GM12878 (cell line): ENCODE results near the gene CD2BP2. TPM values are rescaled to one million over a fixed set of nuclear protein-coding genes. Genes with fewer than 3 reads are reported as not detected.

ENCODE experiments used
- ATAC-seq: fragments of 200-7000 bp; cut with Tn5 transposase; 3 replicates; pipeline ENCODE4 v1.9.1; 2020; ENCODE audit warnings: mild to moderate bottlenecking, moderate library complexity
- BruUV-seq: library from RNA; stranded (reverse); fragments of 400-500 nt; replicated peaks from 2 replicates; lab custom pipeline; 2021; lab: Mats Ljungman, UMichigan
- CTCF ChIA-PET: fragments of 300-600 bp; sonication (Branson Sonifier 250); formaldehyde crosslinking; extraction: SDS; loops from one replicate; lab custom pipeline; 2021; ENCODE audit warnings: inconsistent platforms; lab: Yijun Ruan, JAX
- POLR2A ChIA-PET: fragments of 350-600 bp; formaldehyde crosslinking; extraction: SDS; loops from one replicate; lab custom pipeline; 2021; ENCODE audit warnings: inconsistent platforms; lab: Charles Lee
- RAD21 ChIA-PET: fragments of 300-600 bp; sonication (Branson Sonifier 250); formaldehyde crosslinking; loops from one replicate; lab custom pipeline; 2023; ENCODE audit warnings: antibody characterized with exemption; ENCODE audit not compliant: unreplicated experiment; lab: Charles Lee
- SMC1A ChIA-PET: fragments of 300-600 bp; sonication (Branson Sonifier 250); formaldehyde crosslinking; loops from one replicate; lab custom pipeline; 2023; ENCODE audit not compliant: unreplicated experiment, uncharacterized antibody; lab: Charles Lee
- DNase-seq: peaks from one replicate; pipeline ENCODE4 v3.0.0-alpha.2; 2011; ENCODE audit warnings: low read depth, low spot score
- FAIRE-seq: peaks from 3 replicates; lab custom pipeline; 2011; peaks lifted over from hg19 to GRCh38; lab: Jason Lieb, UNC
- H2AFZ ChIP-seq: 2 replicates; pipeline ENCODE4 v1.6.0; 2011; ENCODE audit warnings: low read depth, low read length, control low read depth; ENCODE audit not compliant: control insufficient read depth
- H3K27ac ChIP-seq: 2 replicates; pipeline ENCODE4 v1.5.1; 2011; ENCODE audit warnings: control low read depth; ENCODE audit not compliant: control insufficient read depth, insufficient read depth
- H3K27me3 ChIP-seq, 2 experiments: replicated peaks in 1 of 2; 2 replicates each; pipeline versions ENCODE4 v1.6.0 to v1.6.1; 2011; ENCODE audit warnings: low read length in 1 of 2; ENCODE audit not compliant: control insufficient read depth in 2 of 2, insufficient read depth in 2 of 2
- H3K36me3 ChIP-seq, 2 experiments: 2 replicates each; pipeline ENCODE4 v1.5.1; 2011; ENCODE audit warnings: low read length in 1 of 2; ENCODE audit not compliant: control insufficient read depth in 2 of 2, insufficient read depth in 2 of 2
- H3K4me1 ChIP-seq: 2 replicates; pipeline ENCODE4 v1.6.1; 2011; ENCODE audit warnings: mild to moderate bottlenecking, low read length, moderate library complexity, mixed read lengths; ENCODE audit not compliant: control insufficient read depth, insufficient read depth
- H3K4me2 ChIP-seq: 2 replicates; pipeline ENCODE4 v1.6.0; 2011; ENCODE audit warnings: control low read depth; ENCODE audit not compliant: control insufficient read depth, insufficient read depth
- H3K4me3 ChIP-seq: fragments of 200-600 bp; sonication (generic); 2 replicates; pipeline ENCODE4 v1.5.1; 2016
- H3K79me2 ChIP-seq: 2 replicates; pipeline ENCODE4 v1.6.0; 2011; ENCODE audit warnings: low read length; ENCODE audit not compliant: control insufficient read depth, insufficient read depth
- H3K9ac ChIP-seq: 2 replicates; pipeline ENCODE4 v1.8.0; 2011; ENCODE audit warnings: low read length, control low read depth, mixed read lengths; ENCODE audit not compliant: control insufficient read depth, insufficient read depth
- H3K9me3 ChIP-seq: replicated peaks from 3 replicates; pipeline ENCODE4 v1.5.1; 2011; ENCODE audit warnings: mild to moderate bottlenecking, low read length; ENCODE audit not compliant: control insufficient read depth, insufficient read depth
- H4K20me1 ChIP-seq: 2 replicates; pipeline ENCODE4 v1.6.0; 2011; ENCODE audit not compliant: control insufficient read depth, insufficient read depth
- CHD2 ChIP-seq: IDR thresholded peaks from 2 replicates; pipeline ENCODE4 v1.6.1; 2011; ENCODE audit warnings: low read depth, low read length, improper control_type of control experiment, borderline replicate concordance
- ESRRA ChIP-seq: IDR thresholded peaks from 2 replicates; pipeline ENCODE4 v1.6.1; 2012; ENCODE audit warnings: mild to moderate bottlenecking, low read length, improper control_type of control experiment
- ETV6 ChIP-seq, 2 experiments: fragments of 450-650 bp in 1 of 2; IDR thresholded peaks in 1 of 2; conservative IDR thresholded peaks in 1 of 2; 2 replicates each; pipeline ENCODE4 v1.6.1; 2014; ENCODE audit warnings: antibody characterized with exemption in 1 of 2, borderline replicate concordance in 1 of 2, low read depth in 1 of 2, mild to moderate bottlenecking in 1 of 2, moderate library complexity in 1 of 2
- MXI1 ChIP-seq: fragments of 150-350 bp; IDR thresholded peaks from 2 replicates; pipeline ENCODE4 v1.6.1; 2011; ENCODE audit warnings: low read depth, mild to moderate bottlenecking, inconsistent platforms, low read length, improper control_type of control experiment
- ZNF592 ChIP-seq: fragments of 450-650 bp; IDR thresholded peaks from 2 replicates; pipeline ENCODE4 v1.6.1; 2017; ENCODE audit warnings: mild to moderate bottlenecking, moderate library complexity
- WGBS: methylation state at CpG from one replicate; pipeline ENCODE4 v1.1.6; 2016; ENCODE audit warnings: low lambda C conversion rate; ENCODE audit not compliant: insufficient replicate concordance, insufficient coverage; ENCODE audit errors: missing lambda C conversion rate; 5-methylcytosine and 5-hydroxymethylcytosine counted together
- in situ Hi-C: fragments of 300-500 bp; cut with MboI; formaldehyde crosslinking; loops from 9 replicates; pipeline ENCODE4 v1.14.3; 2018; ENCODE audit warnings: mixed read lengths
- intact Hi-C: fragments of 100-400 bp; cut with micrococcal nuclease; formaldehyde crosslinking; loops from one replicate; pipeline ENCODE4 v1.14.2; 2022; ENCODE audit not compliant: unreplicated experiment
- polyA plus RNA-seq, 11 experiments: library from polyadenylated mRNA; depleted of rRNA in 4 of 11; unstranded in 6 of 11; stranded (reverse) in 5 of 11; fragments of >200 nt; fragmentation: Nextera tagmentation in 4 of 11; fragmentation: Illumina TruSeq in 1 of 11; extraction: Ambion mirVana in 4 of 11; extraction: Trizol in 1 of 11; gene quantifications; 1 replicate in 1 of 11; 2 replicates in 10 of 11; pipeline versions ENCODE4 v1.2.1 to v1.2.3, GENCODE V29; 2011 to 2016; ENCODE audit warnings: inconsistent platforms in 2 of 11, missing spikeins in 2 of 11, low read depth in 1 of 11
- total RNA-seq, 4 experiments: library from RNA; depleted of rRNA in 3 of 4; stranded (reverse); fragments of >200 nt in 3 of 4; fragmentation: Illumina TruSeq in 1 of 4; extraction: Trizol in 1 of 4; gene quantifications; 2 replicates each; pipeline versions ENCODE4 v1.2.1 to v1.2.3, GENCODE V29; 2013 to 2021
- TF ChIP-seq, protein P1 (sequence below): fragments of 450-650 bp; IDR thresholded peaks from 2 replicates; pipeline ENCODE4 v1.6.1; 2016; ENCODE audit warnings: mild to moderate bottlenecking
- TF ChIP-seq, protein P2 (sequence below): IDR thresholded peaks from 2 replicates; pipeline ENCODE4 v1.6.1; 2011; ENCODE audit warnings: borderline replicate concordance, low read depth, mild to moderate bottlenecking, moderate library complexity, low read length; ENCODE audit not compliant: insufficient read depth, poor library complexity, severe bottlenecking

CD2BP2 gene
- total and polyA plus RNA-seq, 10 of the 15 experiments (the other 5 are each of a cell fraction or from before 2014, with no cell fraction given), result 3.3 to 47.9 (median 31.8) TPM

DNA sequence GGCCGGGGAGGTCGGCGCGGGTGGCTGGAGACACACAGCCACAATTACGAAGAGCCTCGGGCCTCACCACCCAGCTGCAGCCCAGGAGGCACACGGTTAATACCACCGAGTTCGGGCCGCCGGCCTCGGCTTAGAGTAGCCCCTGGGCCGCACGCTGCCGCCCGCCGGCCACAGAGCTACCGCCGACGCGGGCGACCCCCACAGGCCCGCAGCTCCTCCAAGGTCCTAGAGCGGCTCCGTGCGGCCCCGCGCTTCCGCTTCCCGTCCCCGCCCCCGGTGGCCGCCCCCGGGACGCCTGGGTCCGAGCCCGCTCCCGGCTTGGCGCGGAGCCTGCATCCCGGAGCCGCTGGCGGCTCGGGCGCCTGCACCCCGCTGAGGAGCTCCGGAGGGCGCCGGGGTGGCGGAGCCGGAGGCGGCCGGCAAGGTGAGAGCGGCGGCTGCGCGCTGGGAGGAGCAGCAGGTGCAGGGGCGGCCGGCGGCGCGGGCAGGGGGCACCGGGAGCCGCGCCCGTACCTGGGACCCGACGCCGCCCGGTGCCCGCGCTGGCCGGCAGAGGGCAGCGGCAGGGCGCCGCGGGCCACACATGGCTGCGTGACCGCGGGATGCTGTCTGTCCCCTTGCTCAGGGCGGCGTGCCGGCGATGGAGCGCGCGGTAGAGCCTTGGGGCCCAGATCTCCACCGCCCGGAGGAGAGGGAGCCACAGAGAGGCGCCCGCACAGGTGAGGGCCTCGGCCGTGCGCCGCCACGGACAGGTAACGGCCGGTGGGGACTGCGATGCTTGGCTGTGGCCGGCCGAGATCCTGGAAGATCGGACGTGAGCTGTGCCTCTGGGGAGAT is 40.3 kb upstream of the CD2BP2 start, which contains the start of gene ZNF48 (continued):
- peak; percentile 62; the same call in 1 of the 2 replicates for TF ChIP-seq MXI1

DNA sequence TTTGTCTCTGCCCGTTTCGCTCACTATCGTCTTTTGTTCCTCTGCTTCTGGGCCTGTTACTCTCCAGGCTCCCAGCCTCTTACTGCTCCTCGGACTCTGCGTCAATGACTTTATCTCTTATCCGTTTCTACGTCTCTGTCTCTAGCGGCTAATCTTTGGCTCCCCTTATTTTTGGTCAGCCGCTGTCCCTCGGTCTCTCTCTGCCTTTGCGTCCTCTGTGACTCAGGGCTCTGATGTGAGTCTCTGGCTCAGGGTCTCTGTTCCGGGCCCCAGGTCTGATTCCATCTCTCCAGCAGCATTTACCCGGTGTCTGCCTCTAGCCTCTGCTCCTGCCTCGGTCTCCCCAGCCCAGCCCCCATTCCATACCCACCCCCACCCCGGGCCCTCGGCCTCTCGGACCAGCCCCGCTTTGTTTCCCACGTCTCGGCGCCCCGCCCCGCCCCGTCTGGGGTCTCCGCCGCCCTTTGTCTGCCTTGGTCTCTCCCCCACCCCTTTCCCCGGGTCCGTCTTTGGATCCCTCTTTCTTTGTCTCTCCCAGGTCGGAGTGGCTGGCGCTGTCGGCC is 39.6 kb upstream of the CD2BP2 start:
- TF ChIP-seq ETV6 (conservative IDR thresholded peaks at IDR 0.05 in 1 of 2, IDR thresholded peaks at IDR 0.05 in 1 of 2; ENCODE audit: borderline replicate concordance in 1 of 2, low read depth in 1 of 2) (no peak), CHD2 (no peak), ZNF592 (no peak), ESRRA (no peak)
- TF ChIP-seq, protein P1, sequence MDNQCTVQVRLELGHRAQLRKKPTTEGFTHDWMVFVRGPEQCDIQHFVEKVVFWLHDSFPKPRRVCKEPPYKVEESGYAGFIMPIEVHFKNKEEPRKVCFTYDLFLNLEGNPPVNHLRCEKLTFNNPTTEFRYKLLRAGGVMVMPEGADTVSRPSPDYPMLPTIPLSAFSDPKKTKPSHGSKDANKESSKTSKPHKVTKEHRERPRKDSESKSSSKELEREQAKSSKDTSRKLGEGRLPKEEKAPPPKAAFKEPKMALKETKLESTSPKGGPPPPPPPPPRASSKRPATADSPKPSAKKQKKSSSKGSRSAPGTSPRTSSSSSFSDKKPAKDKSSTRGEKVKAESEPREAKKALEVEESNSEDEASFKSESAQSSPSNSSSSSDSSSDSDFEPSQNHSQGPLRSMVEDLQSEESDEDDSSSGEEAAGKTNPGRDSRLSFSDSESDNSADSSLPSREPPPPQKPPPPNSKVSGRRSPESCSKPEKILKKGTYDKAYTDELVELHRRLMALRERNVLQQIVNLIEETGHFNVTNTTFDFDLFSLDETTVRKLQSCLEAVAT, result 0 out of 2 replicates have a peak, but pooled peaks have one; percentile 41
- TF ChIP-seq, protein P2, sequence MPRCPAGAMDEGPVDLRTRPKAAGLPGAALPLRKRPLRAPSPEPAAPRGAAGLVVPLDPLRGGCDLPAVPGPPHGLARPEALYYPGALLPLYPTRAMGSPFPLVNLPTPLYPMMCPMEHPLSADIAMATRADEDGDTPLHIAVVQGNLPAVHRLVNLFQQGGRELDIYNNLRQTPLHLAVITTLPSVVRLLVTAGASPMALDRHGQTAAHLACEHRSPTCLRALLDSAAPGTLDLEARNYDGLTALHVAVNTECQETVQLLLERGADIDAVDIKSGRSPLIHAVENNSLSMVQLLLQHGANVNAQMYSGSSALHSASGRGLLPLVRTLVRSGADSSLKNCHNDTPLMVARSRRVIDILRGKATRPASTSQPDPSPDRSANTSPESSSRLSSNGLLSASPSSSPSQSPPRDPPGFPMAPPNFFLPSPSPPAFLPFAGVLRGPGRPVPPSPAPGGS, result no peak
- Histone ChIP-seq H3K9ac (peak overlapping the region; percentile 63), H3K4me1 (peaks cover 8% of the 10 kb centered on the region), H3K27ac (peak overlapping the region; percentile 13), H3K27me3 (no peaks in the 10 kb centered on the region), H3K4me2 (peak overlapping the region; percentile 92; the same call in 1 of the 2 replicates), H3K36me3 (peaks cover 0 to 2% of the 10 kb centered on the region in 2 experiments; a peak in 3 of 4 replicates), H3K4me3 (peak overlapping the region; percentile 92), H3K9me3 (no peaks in the 10 kb centered on the region), H3K79me2 (peaks cover 5% of the 10 kb centered on the region), H2AFZ (peak overlapping the region; percentile 85), H4K20me1 (no peaks in the 10 kb centered on the region)
- ChIA-PET RAD21 (interaction anchor here (1.0 to 2.4 kb wide), 4 partner anchors 12 to 141 kb away, joined by 5 to 32 read pairs (median 9); partner anchors contain the start of genes SEPTIN1, TBC1D10B, ZNF747 and ZNF771), POLR2A (interaction anchor here (0.6 to 3.1 kb wide), 6 partner anchors 12 to 78 kb away, joined by 3 to 25 read pairs (median 4); partner anchors contain the start of genes ITGAL and SEPTIN1), CTCF (interaction anchor here (0.6 to 3.3 kb wide), 7 partner anchors 13 to 212 kb away, joined by 3 to 29 read pairs (median 3); partner anchors contain the start of genes CORO1A, DCTPP1, SEPTIN1 and ZNF771), SMC1A (interaction anchor here (1.0 to 2.4 kb wide), 5 partner anchors 11 to 141 kb away, joined by 3 to 12 read pairs (median 9); partner anchors contain the start of genes DCTPP1, SEPTIN1, TBC1D10B and ZNF771)
- no peak for DNase-seq
- in situ Hi-C loops, result no loop called here
- intact Hi-C loops, result no loop called here
- 41% methylated on average over 19 of the region's 31 CpGs for WGBS
- no TSS peak for BruUV-seq
- no peak for ATAC-seq
- FAIRE-seq, result no peak
